ENCODE measurements around the gene SLC16A10. TPM values are rescaled to one million over a fixed set of nuclear protein-coding genes. Genes with fewer than 3 reads are reported as not detected.

Gene SLC16A10
- total and polyA plus RNA-seq, 2 of the 13 experiments (the other 11 are each of a cell fraction or from before 2014, with no cell fraction given): 8.2 to 20.1 TPM

DNA sequence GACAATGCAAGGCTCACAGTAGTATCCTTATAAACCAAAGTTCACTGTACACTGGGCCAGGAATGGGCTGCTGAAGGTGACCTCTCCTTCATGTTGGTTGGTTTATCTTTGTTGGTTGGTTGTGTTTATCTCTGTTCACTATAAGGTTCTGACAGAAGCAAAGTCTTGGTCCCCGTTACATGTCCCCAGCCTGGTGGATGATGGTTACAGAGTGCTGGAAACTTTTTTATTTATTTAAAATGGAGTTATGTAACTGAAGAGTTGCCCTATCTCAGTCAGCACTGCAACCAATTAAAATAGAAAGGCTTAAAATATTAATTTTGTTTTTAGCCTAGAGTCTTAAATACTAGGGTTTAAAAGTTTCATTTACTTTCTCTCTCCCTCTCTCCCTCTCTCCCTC is 100.6 kb downstream of the SLC16A10 start:
- WGBS (ENCODE audit: low lambda C conversion rate): 100% methylated on average over 1 of the region's 1 CpG
- FAIRE-seq: no peak
- H2AFZ ChIP-seq (ENCODE audit: low read length): no peak overlapping the region
- ChIA-PET CTCF (ENCODE audit: low intra/inter-chr PET ratio, low total read pairs) (no interaction called here), POLR2A (no interaction called here)
- no peaks in the 10 kb centered on the region for H3K9me3 ChIP-seq (ENCODE audit: low read length)
- TF ChIP-seq FOXC1 (CRISPR knock-in tag; IDR thresholded peaks at IDR 0.05; ENCODE audit: borderline replicate concordance) (no peak), HIVEP1 (CRISPR knock-in tag; IDR thresholded peaks at IDR 0.05) (no peak), ZNF30 (CRISPR knock-in tag; IDR thresholded peaks at IDR 0.05) (no peak), KMT2B (CRISPR knock-in tag; IDR thresholded peaks at IDR 0.05) (no peak), CHD4 (IDR thresholded peaks at IDR 0.05; ENCODE audit: borderline replicate concordance, low read length) (no peak), ZSCAN9 (CRISPR knock-in tag; IDR thresholded peaks at IDR 0.05; ENCODE audit: borderline replicate concordance) (no peak), ZNF343 (CRISPR knock-in tag; IDR thresholded peaks at IDR 0.05) (no peak), ATM (IDR thresholded peaks at IDR 0.05; ENCODE audit: borderline replicate concordance) (no peak), TCF7L2 (IDR thresholded peaks at IDR 0.05; ENCODE audit: low read depth, low read length) (no peak), KLF11 (CRISPR knock-in tag; IDR thresholded peaks at IDR 0.05) (no peak), ZBTB20 (CRISPR knock-in tag; IDR thresholded peaks at IDR 0.05; ENCODE audit: borderline replicate concordance, low read depth) (no peak), HNRNPH1 (optimal IDR thresholded peaks at IDR 0.05; ENCODE audit: low read depth, low read length) (no peak), NFE2 (CRISPR knock-in tag; IDR thresholded peaks at IDR 0.05) (no peak)
- TF ChIP-seq, protein P1, sequence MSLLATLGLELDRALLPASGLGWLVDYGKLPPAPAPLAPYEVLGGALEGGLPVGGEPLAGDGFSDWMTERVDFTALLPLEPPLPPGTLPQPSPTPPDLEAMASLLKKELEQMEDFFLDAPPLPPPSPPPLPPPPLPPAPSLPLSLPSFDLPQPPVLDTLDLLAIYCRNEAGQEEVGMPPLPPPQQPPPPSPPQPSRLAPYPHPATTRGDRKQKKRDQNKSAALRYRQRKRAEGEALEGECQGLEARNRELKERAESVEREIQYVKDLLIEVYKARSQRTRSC (CRISPR knock-in tag; IDR thresholded peaks at IDR 0.05; ENCODE audit: low read depth): no peak
- TF ChIP-seq, protein P2, sequence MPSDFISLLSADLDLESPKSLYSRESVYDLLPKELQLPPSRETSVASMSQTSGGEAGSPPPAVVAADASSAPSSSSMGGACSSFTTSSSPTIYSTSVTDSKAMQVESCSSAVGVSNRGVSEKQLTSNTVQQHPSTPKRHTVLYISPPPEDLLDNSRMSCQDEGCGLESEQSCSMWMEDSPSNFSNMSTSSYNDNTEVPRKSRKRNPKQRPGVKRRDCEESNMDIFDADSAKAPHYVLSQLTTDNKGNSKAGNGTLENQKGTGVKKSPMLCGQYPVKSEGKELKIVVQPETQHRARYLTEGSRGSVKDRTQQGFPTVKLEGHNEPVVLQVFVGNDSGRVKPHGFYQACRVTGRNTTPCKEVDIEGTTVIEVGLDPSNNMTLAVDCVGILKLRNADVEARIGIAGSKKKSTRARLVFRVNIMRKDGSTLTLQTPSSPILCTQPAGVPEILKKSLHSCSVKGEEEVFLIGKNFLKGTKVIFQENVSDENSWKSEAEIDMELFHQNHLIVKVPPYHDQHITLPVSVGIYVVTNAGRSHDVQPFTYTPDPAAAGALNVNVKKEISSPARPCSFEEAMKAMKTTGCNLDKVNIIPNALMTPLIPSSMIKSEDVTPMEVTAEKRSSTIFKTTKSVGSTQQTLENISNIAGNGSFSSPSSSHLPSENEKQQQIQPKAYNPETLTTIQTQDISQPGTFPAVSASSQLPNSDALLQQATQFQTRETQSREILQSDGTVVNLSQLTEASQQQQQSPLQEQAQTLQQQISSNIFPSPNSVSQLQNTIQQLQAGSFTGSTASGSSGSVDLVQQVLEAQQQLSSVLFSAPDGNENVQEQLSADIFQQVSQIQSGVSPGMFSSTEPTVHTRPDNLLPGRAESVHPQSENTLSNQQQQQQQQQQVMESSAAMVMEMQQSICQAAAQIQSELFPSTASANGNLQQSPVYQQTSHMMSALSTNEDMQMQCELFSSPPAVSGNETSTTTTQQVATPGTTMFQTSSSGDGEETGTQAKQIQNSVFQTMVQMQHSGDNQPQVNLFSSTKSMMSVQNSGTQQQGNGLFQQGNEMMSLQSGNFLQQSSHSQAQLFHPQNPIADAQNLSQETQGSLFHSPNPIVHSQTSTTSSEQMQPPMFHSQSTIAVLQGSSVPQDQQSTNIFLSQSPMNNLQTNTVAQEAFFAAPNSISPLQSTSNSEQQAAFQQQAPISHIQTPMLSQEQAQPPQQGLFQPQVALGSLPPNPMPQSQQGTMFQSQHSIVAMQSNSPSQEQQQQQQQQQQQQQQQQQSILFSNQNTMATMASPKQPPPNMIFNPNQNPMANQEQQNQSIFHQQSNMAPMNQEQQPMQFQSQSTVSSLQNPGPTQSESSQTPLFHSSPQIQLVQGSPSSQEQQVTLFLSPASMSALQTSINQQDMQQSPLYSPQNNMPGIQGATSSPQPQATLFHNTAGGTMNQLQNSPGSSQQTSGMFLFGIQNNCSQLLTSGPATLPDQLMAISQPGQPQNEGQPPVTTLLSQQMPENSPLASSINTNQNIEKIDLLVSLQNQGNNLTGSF (CRISPR knock-in tag; IDR thresholded peaks at IDR 0.05): no peak
- in situ Hi-C loops (cut with HindIII; ENCODE audit: extremely low pct_ligation_motif_present, low pct_unique_long_range_greater_than_20kb): no loop called here
- no TSS peak for BruUV-seq (replicated peaks)
- H3K4me2 ChIP-seq (ENCODE audit: low read depth, low read length): no peak overlapping the region
- intact Hi-C loops (cut with micrococcal nuclease; ENCODE audit: unreplicated experiment): no loop called here
- no peaks in the 10 kb centered on the region for H3K79me2 ChIP-seq (ENCODE audit: insufficient read depth, low read length)
- ATAC-seq: no peak
- no peaks in the 10 kb centered on the region for H4K20me1 ChIP-seq (ENCODE audit: insufficient read depth, low read length)
- H3K36me3 ChIP-seq (replicated peaks in 1 of 2; ENCODE audit: control insufficient read depth in 1 of 2, insufficient read depth in 2 of 2, low read length in 2 of 2): no peaks in the 10 kb centered on the region
- DNase-seq (ENCODE audit: low spot score): no peak
- no peaks in the 10 kb centered on the region for H3K27me3 ChIP-seq (ENCODE audit: control insufficient read depth in 1 of 2, insufficient read depth in 2 of 2, low read length in 2 of 2)
- H3K27ac ChIP-seq (ENCODE audit: extremely low read length, insufficient read depth, low read length): no peak overlapping the region
- no peak overlapping the region for H3K9ac ChIP-seq (ENCODE audit: insufficient read depth, low read depth, low read length)
- no peak overlapping the region for H3K4me3 ChIP-seq (replicated peaks in 1 of 3; ENCODE audit: insufficient read depth in 1 of 3, low read depth in 2 of 3, low read length in 3 of 3)
- peaks cover 11% of the 10 kb centered on the region for H3K4me1 ChIP-seq (ENCODE audit: insufficient read depth, low read length)
